Upper lobe of left lung (tissue), 4 donors: ENCODE results near the gene GAB3.

ENCODE experiments used
- CTCF ChIP-seq, 6 experiments: fragments of 450-650 bp in 4 of 6; fragments of 200-600 bp in 2 of 6; sonication (generic) in 2 of 6; IDR thresholded peaks; one replicate each; pipeline ENCODE4 v1.5.1; 2016 to 2019; ENCODE audit warnings: antibody characterized with exemption in 6 of 6
- EP300 ChIP-seq, 4 donors: sonication (generic); formaldehyde crosslinking; IDR thresholded peaks; one replicate each; pipeline ENCODE4 v1.5.1; 2017; ENCODE audit warnings: antibody characterized with exemption in 4 of 4, control low read depth in 2 of 4
- POLR2A ChIP-seq, 4 donors: fragments of 450-650 bp; IDR thresholded peaks; one replicate each; pipeline ENCODE4 v1.5.1; 2016 to 2017; ENCODE audit warnings: antibody characterized with exemption in 4 of 4, mild to moderate bottlenecking in 2 of 4
- POLR2AphosphoS5 ChIP-seq, 2 donors: sonication (generic); formaldehyde crosslinking; IDR thresholded peaks; one replicate each; pipeline ENCODE4 v1.5.1; 2017; ENCODE audit warnings: antibody characterized with exemption in 2 of 2

- TF ChIP-seq CTCF (IDR thresholded peaks at IDR 0.05) (peak; percentile 66 to 85 (median 78)), EP300 (IDR thresholded peaks at IDR 0.05) (no peak), POLR2AphosphoS5 (IDR thresholded peaks at IDR 0.05) (no peak), POLR2A (IDR thresholded peaks at IDR 0.05) (no peak)
Measured at GRCh38 chrX:154714925-154715324, 36.0 kb downstream of the GAB3 start.
